ENCODE measurements around the gene ADAMTS17. TPM values are rescaled to one million over a fixed set of nuclear protein-coding genes. Genes with fewer than 3 reads are reported as not detected.
A peak's percentile ranks its signal among the peaks of the same experiment; 100 is the strongest.

ADAMTS17 gene
- total RNA-seq, 1 experiment from 2014 or later = 4.2 TPM

DNA sequence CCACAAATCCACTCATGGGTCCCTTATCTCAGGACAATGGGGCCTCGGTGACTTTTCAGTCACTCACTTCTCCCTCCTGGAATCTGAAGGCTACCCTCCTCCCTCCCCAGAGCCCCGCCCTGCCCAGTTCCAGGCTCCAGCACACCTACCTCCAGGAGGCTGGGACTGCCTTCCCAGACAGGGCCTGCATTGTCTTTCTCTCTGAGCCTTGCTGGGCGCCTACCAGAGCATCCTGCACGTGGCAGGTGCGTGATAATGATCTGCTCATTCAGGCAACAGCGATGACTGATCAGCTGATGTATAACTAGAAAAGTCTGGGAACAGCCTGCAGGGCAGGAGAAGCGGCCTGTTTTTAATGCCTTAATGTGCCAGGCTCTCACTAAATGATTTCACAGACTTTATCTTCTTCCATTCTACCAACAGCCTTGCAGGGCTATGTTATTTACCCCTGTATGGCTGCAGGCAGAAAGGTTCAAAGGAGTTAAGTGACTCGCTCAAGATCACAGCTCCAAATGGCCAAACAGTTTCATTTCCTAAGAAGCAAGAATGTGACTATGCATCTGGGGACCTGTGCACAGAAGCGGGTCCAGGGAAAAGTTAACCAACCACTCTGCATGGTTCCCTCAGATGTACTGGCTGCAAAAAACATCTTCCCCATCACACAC lies 6.3 kb downstream of the ADAMTS17 start:
- H3K27ac ChIP-seq (ENCODE audit: low read depth, low read length) = no peak overlapping the region
- ATAC-seq = no peak
- ChIA-PET POLR2A (no interaction called here), CTCF (interaction anchor here (1.0 to 1.6 kb wide), 2 partner anchors 9 to 14 kb away, joined by 3 read pairs; no protein-coding TSS in a partner anchor), RAD21 (ENCODE audit: low non-redundant PET in 1 of 2, low total read pairs in 2 of 2, uncharacterized antibody in 2 of 2, unreplicated experiment in 2 of 2) (no interaction called here)
- intact Hi-C loops (cut with micrococcal nuclease) = loop anchor here (5.0 kb wide), 2 partner anchors 293 to 1063 kb away; no protein-coding TSS in a partner anchor
- H3K9ac ChIP-seq (ENCODE audit: low read length) = no peak overlapping the region
- DNase-seq (ENCODE audit: low read depth, low spot score) = no peak
- H3K27me3 ChIP-seq (ENCODE audit: insufficient read depth, low read length) = no peaks in the 10 kb centered on the region
- H4K20me1 ChIP-seq (ENCODE audit: insufficient read depth) = no peaks in the 10 kb centered on the region
- H3K4me2 ChIP-seq (ENCODE audit: low read length) = no peak overlapping the region
- TF ChIP-seq FOSL1 (IDR thresholded peaks at IDR 0.05; ENCODE audit: low read depth) (no peak), ATF3 (IDR thresholded peaks at IDR 0.05) (no peak), SRF (IDR thresholded peaks at IDR 0.05; ENCODE audit: low read depth) (no peak), EZH2phosphoT487 (IDR thresholded peaks at IDR 0.05; ENCODE audit: borderline replicate concordance) (no peak), JUND (IDR thresholded peaks at IDR 0.05) (no peak), YY1 (IDR thresholded peaks at IDR 0.05; ENCODE audit: extremely low read depth, insufficient replicate concordance, low read depth, low read length) (no peak)
- no peaks in the 10 kb centered on the region for H3K36me3 ChIP-seq (ENCODE audit: control insufficient read depth in 1 of 2, insufficient read depth in 2 of 2, low read length in 2 of 2)
- no peaks in the 10 kb centered on the region for H3K79me2 ChIP-seq (ENCODE audit: insufficient read depth, low read length)
- no peaks in the 10 kb centered on the region for H3K9me2 ChIP-seq (ENCODE audit: insufficient read depth)
- BruUV-seq (replicated peaks) = no TSS peak
- peaks cover 0 to 7% of the 10 kb centered on the region in 2 experiments; a peak in 2 of 4 replicates for H3K4me1 ChIP-seq (ENCODE audit: control insufficient read depth in 1 of 2, insufficient read depth in 2 of 2, low read length in 2 of 2)
- no peaks in the 10 kb centered on the region for H3K9me3 ChIP-seq (ENCODE audit: control insufficient read depth in 1 of 2, insufficient read depth in 1 of 2, low read depth in 1 of 2, low read length in 2 of 2)
- H3K4me3 ChIP-seq (replicated peaks in 1 of 2; ENCODE audit: low read depth in 1 of 2, low read length in 2 of 2) = no peak overlapping the region
- H2AFZ ChIP-seq (ENCODE audit: low read depth, low read length, poor library complexity, severe bottlenecking) = no peak overlapping the region

- Histone ChIP-seq H3K9me3 (ENCODE audit: control insufficient read depth in 1 of 2, insufficient read depth in 1 of 2, low read depth in 1 of 2, low read length in 2 of 2) (no peaks in the 10 kb centered on the region), H4K20me1 (ENCODE audit: insufficient read depth) (no peaks in the 10 kb centered on the region), H3K27ac (ENCODE audit: low read depth, low read length) (no peak overlapping the region), H3K36me3 (ENCODE audit: control insufficient read depth in 1 of 2, insufficient read depth in 2 of 2, low read length in 2 of 2) (no peaks in the 10 kb centered on the region), H3K4me1 (ENCODE audit: control insufficient read depth in 1 of 2, insufficient read depth in 2 of 2, low read length in 2 of 2) (peaks cover 0 to 7% of the 10 kb centered on the region in 2 experiments; a peak in 1 of 4 replicates), H2AFZ (ENCODE audit: low read depth, low read length, poor library complexity, severe bottlenecking) (no peak overlapping the region), H3K9ac (ENCODE audit: low read length) (no peak overlapping the region), H3K4me2 (ENCODE audit: low read length) (no peak overlapping the region), H3K9me2 (ENCODE audit: insufficient read depth) (no peaks in the 10 kb centered on the region), H3K27me3 (ENCODE audit: insufficient read depth, low read length) (no peaks in the 10 kb centered on the region), H3K79me2 (ENCODE audit: insufficient read depth, low read length) (no peaks in the 10 kb centered on the region), H3K4me3 (replicated peaks in 1 of 2; ENCODE audit: low read depth in 1 of 2, low read length in 2 of 2) (no peak overlapping the region)
- TF ChIP-seq CTCF (IDR thresholded peaks at IDR 0.05 in 2 of 3, conservative IDR thresholded peaks at IDR 0.05 in 1 of 3; ENCODE audit: borderline replicate concordance in 1 of 3, insufficient read depth in 1 of 3, low read depth in 2 of 3, low read length in 2 of 3) (peak in 1 of 3 experiments; percentile 28; a peak in 1 of 6 replicates), ZFX (IDR thresholded peaks at IDR 0.05) (no peak)
- POLR2A ChIA-PET = no interaction called here
- intact Hi-C loops (cut with micrococcal nuclease) = loop anchor here (5.0 kb wide), 2 partner anchors 293 to 1063 kb away; no protein-coding TSS in a partner anchor
- CTCF ChIA-PET = no interaction called here
- BruUV-seq (replicated peaks) = no TSS peak
- RAD21 ChIA-PET (ENCODE audit: low non-redundant PET in 1 of 2, low total read pairs in 2 of 2, uncharacterized antibody in 2 of 2, unreplicated experiment in 2 of 2) = no interaction called here
- DNase-seq (ENCODE audit: low read depth, low spot score) = no peak
- ATAC-seq = peak; percentile 68
These were observed 6.9 kb downstream of the ADAMTS17 start for GRCh38 chr15:100334905-100335304.

Measured in HCT116 (cell line).